Measurements from ENCODE around the gene ZNRF2.

ZNRF2 gene

GRCh38 chr7:30403477-30403876 is 119.1 kb downstream of the ZNRF2 start:
- DNase-seq (ENCODE audit: extremely low read depth in 1 of 2, low read depth in 1 of 2): no peak

- no peak for DNase-seq (ENCODE audit: extremely low read depth in 1 of 2, low read depth in 1 of 2)
Measured at GRCh38 chr7:30405179-30405578, 120.8 kb downstream of the ZNRF2 start.

GRCh38 chr7:30406664-30407425 is 122.4 kb downstream of the ZNRF2 start:
- DNase-seq (ENCODE audit: extremely low read depth in 1 of 2, low read depth in 1 of 2): no peak

GRCh38 chr7:30411173-30411572 is 126.8 kb downstream of the ZNRF2 start:
- DNase-seq (ENCODE audit: extremely low read depth in 1 of 2, low read depth in 1 of 2): no peak

GRCh38 chr7:30411897-30412296 is 127.5 kb downstream of the ZNRF2 start:
- no peak for DNase-seq (ENCODE audit: extremely low read depth in 1 of 2, low read depth in 1 of 2)

- DNase-seq (ENCODE audit: extremely low read depth in 1 of 2, low read depth in 1 of 2): no peak
Measured at GRCh38 chr7:30412782-30413504, 128.5 kb downstream of the ZNRF2 start.

- DNase-seq (ENCODE audit: extremely low read depth in 1 of 2, low read depth in 1 of 2): no peak
Measured at GRCh38 chr7:30413864-30414263, 129.5 kb downstream of the ZNRF2 start.
